ENCODE measurements around the gene ERAL1. TPM values are rescaled to one million over a fixed set of nuclear protein-coding genes. Genes with fewer than 3 reads are reported as not detected.

Gene ERAL1
- total RNA-seq, 1 donor from 2014 or later = 25.8 TPM

DNA sequence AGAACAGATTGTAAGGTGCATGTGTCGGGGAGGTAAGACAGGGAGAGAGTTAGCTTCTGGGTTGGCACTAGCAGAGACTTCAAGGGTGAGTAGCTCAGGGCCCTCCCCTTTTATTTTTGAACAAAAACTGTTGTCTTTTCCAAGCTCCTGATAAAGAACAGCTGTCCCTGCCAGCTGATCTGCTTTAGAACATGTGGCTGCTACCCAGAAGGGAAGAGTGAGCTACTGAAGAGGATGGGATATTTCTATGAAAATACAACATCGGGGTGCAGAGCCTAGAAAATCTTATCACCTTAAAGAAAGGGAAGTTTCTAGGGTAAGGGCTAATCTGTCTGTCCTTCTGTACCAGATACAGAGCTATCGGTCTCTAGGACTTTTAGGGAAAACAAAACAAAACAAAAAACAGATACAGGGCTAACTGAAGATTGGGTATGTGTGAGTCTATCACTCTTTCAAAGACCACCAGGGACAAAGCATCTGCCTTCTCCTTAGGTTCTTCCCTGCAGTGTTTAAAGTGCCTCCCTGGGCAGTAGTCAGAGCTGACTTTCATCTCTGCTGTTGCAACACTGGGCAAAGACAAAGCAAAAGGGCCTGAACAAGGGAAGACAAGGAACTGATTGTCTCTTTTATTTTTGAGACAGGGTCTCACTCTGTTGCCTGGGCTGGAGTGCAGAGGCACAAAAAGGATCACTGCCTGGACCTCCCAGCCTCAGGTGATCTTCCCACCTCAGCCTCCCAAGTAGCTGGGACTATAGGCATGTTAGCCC lies 53.1 kb downstream of the ERAL1 start:
- Histone ChIP-seq H3K27me3 (no peaks in the 10 kb centered on the region), H3K9ac (no peak overlapping the region), H3K27ac (no peak overlapping the region), H3K4me2 (no peak overlapping the region), H3K4me1 (no peaks in the 10 kb centered on the region), H3F3A (ENCODE audit: low read depth) (peaks cover 41% of the 10 kb centered on the region), H3K36me3 (peaks cover 6% of the 10 kb centered on the region), H2AFZ (replicated peaks) (no peak overlapping the region), H3K4me3 (no peak overlapping the region), H4K20me1 (ENCODE audit: low read depth) (peaks cover 13% of the 10 kb centered on the region), H3K79me2 (ENCODE audit: low read depth) (no peaks in the 10 kb centered on the region), H3K9me3 (ENCODE audit: low read depth) (no peaks in the 10 kb centered on the region)
- Mint-ChIP-seq H3K27ac (peak overlapping the region; percentile 28), H3K9me3 (no peaks in the 10 kb centered on the region), H3K4me3 (no peak overlapping the region), H3K4me1 (peaks cover 4% of the 10 kb centered on the region), H3K27me3 (ENCODE audit: insufficient read depth, low read depth) (peaks cover 14% of the 10 kb centered on the region), H3K36me3 (peaks cover 30% of the 10 kb centered on the region)
- no peak for TF ChIP-seq EZH2phosphoT487 (IDR thresholded peaks at IDR 0.05)
- TF ChIP-seq, protein P1, sequence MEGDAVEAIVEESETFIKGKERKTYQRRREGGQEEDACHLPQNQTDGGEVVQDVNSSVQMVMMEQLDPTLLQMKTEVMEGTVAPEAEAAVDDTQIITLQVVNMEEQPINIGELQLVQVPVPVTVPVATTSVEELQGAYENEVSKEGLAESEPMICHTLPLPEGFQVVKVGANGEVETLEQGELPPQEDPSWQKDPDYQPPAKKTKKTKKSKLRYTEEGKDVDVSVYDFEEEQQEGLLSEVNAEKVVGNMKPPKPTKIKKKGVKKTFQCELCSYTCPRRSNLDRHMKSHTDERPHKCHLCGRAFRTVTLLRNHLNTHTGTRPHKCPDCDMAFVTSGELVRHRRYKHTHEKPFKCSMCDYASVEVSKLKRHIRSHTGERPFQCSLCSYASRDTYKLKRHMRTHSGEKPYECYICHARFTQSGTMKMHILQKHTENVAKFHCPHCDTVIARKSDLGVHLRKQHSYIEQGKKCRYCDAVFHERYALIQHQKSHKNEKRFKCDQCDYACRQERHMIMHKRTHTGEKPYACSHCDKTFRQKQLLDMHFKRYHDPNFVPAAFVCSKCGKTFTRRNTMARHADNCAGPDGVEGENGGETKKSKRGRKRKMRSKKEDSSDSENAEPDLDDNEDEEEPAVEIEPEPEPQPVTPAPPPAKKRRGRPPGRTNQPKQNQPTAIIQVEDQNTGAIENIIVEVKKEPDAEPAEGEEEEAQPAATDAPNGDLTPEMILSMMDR (IDR thresholded peaks at IDR 0.05) = no peak
- TF ChIP-seq EZH2 (IDR thresholded peaks at IDR 0.05) = no peak
- DNase-seq (ENCODE audit: low spot score) = no peak

DNA sequence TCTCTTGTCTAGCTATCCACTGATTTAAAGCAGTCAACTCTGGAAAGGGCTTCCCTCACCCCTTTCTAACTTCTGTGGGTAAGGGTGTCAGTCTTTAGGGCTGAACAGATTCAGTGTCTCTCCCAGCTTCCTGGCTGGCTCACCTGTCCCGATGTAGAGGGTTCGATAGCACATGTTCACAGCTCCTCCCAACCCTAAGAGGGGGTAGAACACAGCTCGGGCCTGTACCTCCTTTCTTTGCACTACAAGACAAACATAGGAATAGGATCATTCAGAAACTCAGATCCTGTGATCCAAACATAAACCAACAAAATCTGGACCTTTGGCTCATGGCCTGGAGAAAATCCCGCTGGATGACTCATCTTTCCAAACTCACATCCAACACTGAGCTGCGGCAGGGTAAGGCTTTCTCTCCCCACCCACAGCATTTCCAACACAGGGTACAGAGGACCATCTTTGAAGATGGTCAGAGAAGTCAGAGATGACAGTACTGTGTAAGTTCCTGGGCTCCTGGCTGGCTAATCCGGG lies 53.9 kb downstream of the ERAL1 start:
- no peaks in the 10 kb centered on the region for H3K4me1 Mint-ChIP-seq
- Histone ChIP-seq H3K9me3 (ENCODE audit: low read depth) (no peaks in the 10 kb centered on the region), H3K27me3 (no peaks in the 10 kb centered on the region), H3K4me3 (no peak overlapping the region), H3K36me3 (peaks cover 6% of the 10 kb centered on the region), H3K9ac (no peak overlapping the region), H3K4me2 (no peak overlapping the region), H4K20me1 (ENCODE audit: low read depth) (peaks cover 13% of the 10 kb centered on the region), H3K4me1 (no peaks in the 10 kb centered on the region), H3K27ac (no peak overlapping the region), H3F3A (ENCODE audit: low read depth) (peaks cover 38% of the 10 kb centered on the region), H2AFZ (replicated peaks) (no peak overlapping the region), H3K79me2 (ENCODE audit: low read depth) (no peaks in the 10 kb centered on the region)
- H3K27me3 Mint-ChIP-seq (ENCODE audit: insufficient read depth, low read depth) = peaks cover 14% of the 10 kb centered on the region
- no peak overlapping the region for H3K4me3 Mint-ChIP-seq
- H3K27ac Mint-ChIP-seq = no peak overlapping the region
- H3K36me3 Mint-ChIP-seq = peaks cover 34% of the 10 kb centered on the region
- TF ChIP-seq EZH2phosphoT487 (IDR thresholded peaks at IDR 0.05) (no peak), EZH2 (IDR thresholded peaks at IDR 0.05) (no peak)
- TF ChIP-seq, protein P1 (IDR thresholded peaks at IDR 0.05) = no peak
- DNase-seq (ENCODE audit: low spot score) = no peak
- H3K9me3 Mint-ChIP-seq = no peaks in the 10 kb centered on the region

DNA sequence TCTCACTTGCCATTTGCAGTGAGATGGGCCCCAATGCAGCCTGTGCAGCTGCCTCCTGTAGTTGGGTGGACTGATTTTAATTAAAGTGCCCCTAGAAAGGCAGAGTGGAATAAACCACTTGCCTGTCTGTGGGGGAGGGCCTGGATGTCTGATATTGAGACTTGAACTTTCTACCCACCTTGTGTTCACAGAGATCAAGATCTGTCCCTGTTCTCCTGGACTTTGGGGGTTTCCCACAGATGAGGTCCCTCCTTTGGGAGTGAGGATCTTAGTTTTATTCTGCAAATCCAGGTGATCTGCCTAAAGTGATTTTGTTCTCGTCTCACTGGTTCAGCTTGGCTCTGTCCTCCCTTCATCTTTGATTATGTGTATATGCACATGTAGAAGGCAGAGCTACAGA lies 55.7 kb downstream of the ERAL1 start:
- H3K4me1 ChIP-seq = no peaks in the 10 kb centered on the region
- H3K4me3 ChIP-seq = no peak overlapping the region
- TF ChIP-seq, protein P1 (IDR thresholded peaks at IDR 0.05) = no peak
- no peak for TF ChIP-seq EZH2 (IDR thresholded peaks at IDR 0.05)
- TF ChIP-seq EZH2phosphoT487 (IDR thresholded peaks at IDR 0.05) = no peak

More for the DNA sequence above, 55.7 kb downstream of the ERAL1 start:
- Histone ChIP-seq H3K4me2 (no peak overlapping the region), H3K9me3 (ENCODE audit: low read depth) (no peaks in the 10 kb centered on the region), H3K36me3 (peaks cover 16% of the 10 kb centered on the region), H3K9ac (no peak overlapping the region), H3K27me3 (no peaks in the 10 kb centered on the region), H4K20me1 (ENCODE audit: low read depth) (peaks cover 21% of the 10 kb centered on the region), H2AFZ (replicated peaks) (no peak overlapping the region), H3K79me2 (ENCODE audit: low read depth) (peaks cover 10% of the 10 kb centered on the region), H3K27ac (no peak overlapping the region), H3F3A (ENCODE audit: low read depth) (peaks cover 26% of the 10 kb centered on the region)
- Mint-ChIP-seq H3K27me3 (ENCODE audit: insufficient read depth, low read depth) (peaks cover 13% of the 10 kb centered on the region), H3K27ac (no peak overlapping the region), H3K9me3 (no peaks in the 10 kb centered on the region), H3K4me3 (no peak overlapping the region), H3K4me1 (no peaks in the 10 kb centered on the region), H3K36me3 (peaks cover 49% of the 10 kb centered on the region)
- DNase-seq (ENCODE audit: low spot score) = no peak

MicroRNA genes within 50 kb of the gene (microRNA counts, 767-probe panel; counts per million panel counts)
- microRNA hsa-miR-144-3p = 7,656 counts per million, percentile 93 among the panel's probes with 10 or more counts
- 460 counts per million, percentile 90 among the panel's probes with 10 or more counts for microRNA hsa-miR-451a

Small RNA genes within 50 kb of the gene (microRNA-seq; reads per million reads assigned to microRNA genes)
- gene MIR451B = not detected

Small RNA genes within 50 kb of the gene (small RNA-seq; reads per million reads assigned to genes)
- not detected for gene RF00019

Other genes starting within 250 kb of the ERAL1 start
- gene RSKR, start 240.8 kb upstream of the ERAL1 start, total RNA-seq (ENCODE audit: low replicate concordance) = 26.5 and 31.8 TPM in 2 replicates
- 91.2 and 130 TPM in 2 replicates for gene BLTP2, start 209.9 kb upstream of the ERAL1 start, total RNA-seq (ENCODE audit: low replicate concordance)
- 34.3 and 62.7 TPM in 2 replicates for gene SDF2, start 193.1 kb upstream of the ERAL1 start, total RNA-seq (ENCODE audit: low replicate concordance)
- 29.9 and 38.6 TPM in 2 replicates for gene SUPT6H, start 192.8 kb upstream of the ERAL1 start, total RNA-seq (ENCODE audit: low replicate concordance)
- 12.5 and 32.7 TPM in 2 replicates for gene PROCA1, start 143.1 kb upstream of the ERAL1 start, total RNA-seq (ENCODE audit: low replicate concordance)
- gene RAB34, start 137.1 kb upstream of the ERAL1 start, total RNA-seq (ENCODE audit: low replicate concordance) = 82.8 and 133 TPM in 2 replicates
- gene RPL23A, start 135.0 kb upstream of the ERAL1 start, total RNA-seq (ENCODE audit: low replicate concordance) = 581 and 932 TPM in 2 replicates
- 10.0 and 13.4 TPM in 2 replicates for gene TLCD1, start 128.8 kb upstream of the ERAL1 start, total RNA-seq (ENCODE audit: low replicate concordance)
- gene NEK8, start 126.2 kb upstream of the ERAL1 start, total RNA-seq (ENCODE audit: low replicate concordance) = 3.7 and 9.2 TPM in 2 replicates
- 32.2 and 94.1 TPM in 2 replicates for gene TRAF4, start 111.0 kb upstream of the ERAL1 start, total RNA-seq (ENCODE audit: low replicate concordance)
- gene FAM222B, start 12.2 kb upstream of the ERAL1 start, total RNA-seq (ENCODE audit: low replicate concordance) = 7.1 and 17.7 TPM in 2 replicates
- 84.0 and 131 TPM in 2 replicates for gene FLOT2, start 42.7 kb downstream of the ERAL1 start, total RNA-seq (ENCODE audit: low replicate concordance)
- 25.6 and 36.0 TPM in 2 replicates for gene DHRS13, start 48.1 kb downstream of the ERAL1 start, total RNA-seq (ENCODE audit: low replicate concordance)
- 49.1 and 54.3 TPM in 2 replicates for gene PHF12, start 96.5 kb downstream of the ERAL1 start, total RNA-seq (ENCODE audit: low replicate concordance)
- gene SEZ6, start 151.0 kb downstream of the ERAL1 start, total RNA-seq (ENCODE audit: low replicate concordance) = 1.5 and 4.9 TPM in 2 replicates
- gene PIPOX, start 188.1 kb downstream of the ERAL1 start, total RNA-seq (ENCODE audit: low replicate concordance) = 3.7 and 8.8 TPM in 2 replicates

Measured in neural progenitor cell (in vitro differentiated cells).